Measurements from ENCODE around the gene SEPTIN2. TPM values are rescaled to one million over a fixed set of nuclear protein-coding genes. Genes with fewer than 3 reads are reported as not detected.
A peak's percentile ranks its signal among the peaks of the same experiment; 100 is the strongest.

SEPTIN2 gene
- polyA plus RNA-seq, 1 donor (not counting 4 experiments of a cell fraction or from before 2014, with no cell fraction given) = 644 TPM

- H3K27me3 ChIP-seq (ENCODE audit: control insufficient read depth, extremely low read depth, insufficient read depth, low read length) = no peaks in the 10 kb centered on the region
- H4K20me1 ChIP-seq (ENCODE audit: control insufficient read depth, extremely low read depth, insufficient read depth, low read length) = peaks cover 3% of the 10 kb centered on the region
- peaks cover 10% of the 10 kb centered on the region for H3K4me1 ChIP-seq (ENCODE audit: control insufficient read depth, extremely low read depth, insufficient read depth, low read length)
- H3K27ac ChIP-seq (ENCODE audit: control insufficient read depth, insufficient read depth, low read length) = peak overlapping the region; percentile 67
- H3K9me1 ChIP-seq (ENCODE audit: control insufficient read depth, extremely low read depth, insufficient read depth, low read length) = no peaks in the 10 kb centered on the region
- no peak overlapping the region for H2AFZ ChIP-seq (ENCODE audit: control insufficient read depth, low read length)
- FAIRE-seq (no peak), DNase-seq (ENCODE audit: low read depth, low spot score) (no peak)
- H3K4me2 ChIP-seq (ENCODE audit: control insufficient read depth, extremely low read depth, insufficient read depth, low read depth, low read length) = peak overlapping the region; percentile 55
- dilution Hi-C loops (cut with MboI; ENCODE audit: extremely low pct_ligation_motif_present, low sequenced_read_pairs) = no loop called here
- H3K79me2 ChIP-seq (ENCODE audit: control insufficient read depth, insufficient read depth, low read length) = peaks cover 50% of the 10 kb centered on the region
- no peaks in the 10 kb centered on the region for H3K9me3 ChIP-seq (ENCODE audit: control insufficient read depth, low read depth, low read length)
- peak overlapping the region; percentile 68 to 81 (median 80) for H3K4me3 ChIP-seq (ENCODE audit: control insufficient read depth in 2 of 3, extremely low read depth in 1 of 3, insufficient read depth in 2 of 3, low read depth in 1 of 3, low read length in 3 of 3)
- no peak for TF ChIP-seq CTCF (optimal IDR thresholded peaks at IDR 0.05 in 1 of 3, IDR thresholded peaks at IDR 0.05 in 1 of 3, conservative IDR thresholded peaks at IDR 0.05 in 1 of 3; ENCODE audit: extremely low read depth in 1 of 3, insufficient read depth in 2 of 3, low read length in 3 of 3)
- no peak for TF ChIP-seq EZH2 (IDR thresholded peaks at IDR 0.05; ENCODE audit: low read length)
- peaks cover 8 to 9% of the 10 kb centered on the region in 2 experiments for H3K36me3 ChIP-seq (ENCODE audit: control insufficient read depth in 2 of 2, extremely low read depth in 1 of 2, insufficient read depth in 2 of 2, low read length in 2 of 2)
- H3K9ac ChIP-seq (ENCODE audit: control insufficient read depth, extremely low read depth, insufficient read depth, low read length) = peak overlapping the region; percentile 85
These were observed 41.1 kb downstream of the SEPTIN2 start for GRCh38 chr2:241356871-241357260.

- H3K4me1 ChIP-seq (ENCODE audit: control insufficient read depth, extremely low read depth, insufficient read depth, low read length) = peaks cover 10% of the 10 kb centered on the region
- H3K4me2 ChIP-seq (ENCODE audit: control insufficient read depth, extremely low read depth, insufficient read depth, low read depth, low read length) = peak overlapping the region; percentile 55
- H2AFZ ChIP-seq (ENCODE audit: control insufficient read depth, low read length) = no peak overlapping the region
- peaks cover 50% of the 10 kb centered on the region for H3K79me2 ChIP-seq (ENCODE audit: control insufficient read depth, insufficient read depth, low read length)
- H3K9me1 ChIP-seq (ENCODE audit: control insufficient read depth, extremely low read depth, insufficient read depth, low read length) = no peaks in the 10 kb centered on the region
- H3K27me3 ChIP-seq (ENCODE audit: control insufficient read depth, extremely low read depth, insufficient read depth, low read length) = no peaks in the 10 kb centered on the region
- TF ChIP-seq EZH2 (IDR thresholded peaks at IDR 0.05; ENCODE audit: low read length) (no peak), CTCF (optimal IDR thresholded peaks at IDR 0.05 in 1 of 3, IDR thresholded peaks at IDR 0.05 in 1 of 3, conservative IDR thresholded peaks at IDR 0.05 in 1 of 3; ENCODE audit: extremely low read depth in 1 of 3, insufficient read depth in 2 of 3, low read length in 3 of 3) (no peak)
- H4K20me1 ChIP-seq (ENCODE audit: control insufficient read depth, extremely low read depth, insufficient read depth, low read length) = peaks cover 3% of the 10 kb centered on the region
- H3K9me3 ChIP-seq (ENCODE audit: control insufficient read depth, low read depth, low read length) = no peaks in the 10 kb centered on the region
- peak overlapping the region; percentile 68 to 81 (median 80) for H3K4me3 ChIP-seq (ENCODE audit: control insufficient read depth in 2 of 3, extremely low read depth in 1 of 3, insufficient read depth in 2 of 3, low read depth in 1 of 3, low read length in 3 of 3)
- dilution Hi-C loops (cut with MboI; ENCODE audit: extremely low pct_ligation_motif_present, low sequenced_read_pairs) = no loop called here
- no peak overlapping the region for H3K27ac ChIP-seq (ENCODE audit: control insufficient read depth, insufficient read depth, low read length)
- FAIRE-seq (no peak), DNase-seq (ENCODE audit: low read depth, low spot score) (no peak)
- peaks cover 4 to 7% of the 10 kb centered on the region in 2 experiments for H3K36me3 ChIP-seq (ENCODE audit: control insufficient read depth in 2 of 2, extremely low read depth in 1 of 2, insufficient read depth in 2 of 2, low read length in 2 of 2)
- H3K9ac ChIP-seq (ENCODE audit: control insufficient read depth, extremely low read depth, insufficient read depth, low read length) = no peak overlapping the region
These were observed 41.8 kb downstream of the SEPTIN2 start for GRCh38 chr2:241357531-241357930.
